Measurements from ENCODE around the gene FSTL4.
"Not testable (repeated sequence)": the region's sequence is repeated elsewhere in the genome, so short reads cannot be mapped to it uniquely, and the experiment has no call there.

The FSTL4 gene

DNA sequence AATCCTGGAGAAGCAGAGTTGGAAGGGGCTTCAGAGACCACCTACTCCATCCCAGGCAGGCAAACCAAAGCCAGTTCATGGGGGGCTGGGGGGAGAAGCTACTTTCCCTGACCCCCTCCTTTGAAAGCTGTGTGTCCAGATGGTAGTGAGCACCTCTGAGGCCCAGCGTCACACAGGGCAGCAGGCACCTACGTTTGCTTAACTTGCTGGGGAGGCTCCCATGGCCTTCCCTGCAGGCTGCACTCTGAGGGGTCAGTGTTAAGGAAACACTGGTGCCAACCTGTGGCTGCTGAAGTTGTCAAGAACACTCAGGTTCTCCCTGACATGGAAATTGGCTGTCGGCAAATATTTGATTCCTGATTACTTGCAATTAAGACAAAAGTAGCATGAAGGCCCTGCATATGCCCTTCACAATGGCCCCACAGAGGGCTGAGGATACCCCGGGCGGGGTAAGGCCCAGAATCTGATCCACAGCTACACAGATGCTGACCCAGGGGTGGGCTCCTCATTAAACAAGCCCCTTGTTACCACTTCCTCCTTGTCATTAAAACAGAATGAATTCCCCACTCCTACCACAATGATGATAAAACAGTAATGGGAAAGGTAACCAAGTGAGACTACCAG, 208.5 kb downstream of the FSTL4 start:
- no peak for DNase-seq (ENCODE audit: low spot score)

DNA sequence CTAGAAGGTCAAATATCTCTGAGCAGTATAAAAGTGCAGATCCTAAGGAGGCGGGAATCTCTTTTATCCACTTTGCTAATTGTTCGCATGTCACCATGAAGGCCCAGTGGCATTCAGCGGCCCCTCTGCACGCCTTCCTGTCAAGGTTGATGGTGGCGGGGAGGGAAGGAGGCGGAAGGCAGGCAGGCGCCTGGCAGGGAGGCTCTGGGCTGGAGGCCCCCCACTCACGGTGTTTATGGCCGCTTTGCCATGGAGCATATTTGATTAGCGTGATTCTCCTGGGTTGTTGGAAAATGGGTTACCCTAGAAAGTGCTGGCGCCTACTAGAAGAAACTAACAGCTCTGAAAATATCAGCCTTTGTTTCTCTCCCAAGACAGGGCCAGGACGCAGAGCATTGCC, 209.6 kb downstream of the FSTL4 start:
- DNase-seq (ENCODE audit: low spot score) = no peak

GRCh38 chr5:133401731-133402347, 210.5 kb downstream of the FSTL4 start:
- no peak for DNase-seq (ENCODE audit: low spot score)

DNA sequence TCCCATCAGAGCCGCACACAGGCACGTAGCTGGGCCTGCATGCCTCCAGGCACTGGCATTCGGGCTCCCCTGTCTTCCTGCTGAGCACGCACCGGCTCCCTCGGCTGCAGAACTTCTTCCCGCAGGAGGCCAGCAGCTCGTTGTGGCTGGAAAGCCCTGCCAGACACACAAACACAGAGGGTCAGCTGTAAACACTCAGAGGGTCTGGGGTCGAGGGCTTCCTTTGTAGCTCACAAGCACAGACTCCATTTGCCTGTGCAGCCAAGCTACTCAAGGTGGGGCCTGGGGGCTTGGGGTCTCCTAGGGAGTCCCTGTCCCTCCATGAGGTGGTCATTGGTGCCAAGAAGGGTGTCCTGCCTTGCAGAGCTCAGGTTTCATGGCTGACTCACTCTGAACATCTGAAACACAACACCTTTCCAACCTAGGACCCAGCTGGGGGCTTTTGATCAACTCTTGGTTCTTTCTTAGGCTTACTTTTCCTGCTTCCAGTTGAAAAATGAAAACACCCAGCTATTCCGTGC, 211.4 kb downstream of the FSTL4 start:
- no peak for DNase-seq (ENCODE audit: low spot score)

GRCh38 chr5:133400120-133400519, 212.2 kb downstream of the FSTL4 start:
- no peak for DNase-seq (ENCODE audit: low spot score)

DNA sequence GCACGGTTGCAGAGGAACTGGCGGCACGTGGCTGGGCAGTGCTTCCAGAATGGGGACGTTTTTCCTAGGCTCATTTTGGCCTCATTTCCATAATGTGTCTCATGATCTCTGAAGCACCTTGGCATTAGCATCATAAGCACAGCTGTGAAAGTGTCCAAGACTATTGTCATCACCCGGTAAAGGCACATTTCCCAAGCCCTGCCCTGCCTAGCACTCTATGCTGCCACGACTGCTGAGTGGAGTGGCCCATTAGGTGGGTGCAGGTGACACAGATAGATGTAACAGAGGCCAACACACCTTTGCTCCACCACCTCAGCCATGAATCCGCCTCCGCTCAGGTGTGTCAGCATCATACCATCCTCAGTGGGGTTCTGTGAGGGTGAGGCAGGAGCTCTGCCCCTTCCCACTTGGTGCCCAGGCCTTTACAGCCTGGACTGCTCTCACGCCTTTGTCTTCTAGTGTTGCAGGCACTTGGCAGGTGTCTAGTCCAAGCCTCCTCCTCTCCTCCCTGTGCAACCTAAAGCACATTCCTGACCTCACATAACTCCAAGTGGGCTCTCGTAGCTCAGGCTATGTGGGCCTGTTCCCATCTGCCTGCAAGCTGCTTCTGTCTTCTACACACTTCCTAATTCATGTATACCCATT, 213.0 kb downstream of the FSTL4 start:
- no peak for DNase-seq (ENCODE audit: low spot score)

- DNase-seq (ENCODE audit: low spot score) = no peak
These were observed 213.7 kb downstream of the FSTL4 start for GRCh38 chr5:133398646-133399101.

- no peak for DNase-seq (ENCODE audit: low spot score)
These were observed 214.2 kb downstream of the FSTL4 start for GRCh38 chr5:133397990-133398645.

- no peak for DNase-seq (ENCODE audit: low spot score)
These were observed 215.0 kb downstream of the FSTL4 start for GRCh38 chr5:133397348-133397747.

- peak; percentile 9 for DNase-seq (ENCODE audit: low spot score)
These were observed 215.5 kb downstream of the FSTL4 start for GRCh38 chr5:133396814-133397213.

GRCh38 chr5:133396187-133396741, 216.1 kb downstream of the FSTL4 start:
- no peak for DNase-seq (ENCODE audit: low spot score)

GRCh38 chr5:133395207-133395606, 217.1 kb downstream of the FSTL4 start:
- not testable (repeated sequence) for DNase-seq (ENCODE audit: low spot score)

GRCh38 chr5:133394477-133394817, 217.9 kb downstream of the FSTL4 start:
- DNase-seq (ENCODE audit: low spot score) = not testable (repeated sequence)

GRCh38 chr5:133393776-133394476, 218.4 kb downstream of the FSTL4 start:
- no peak for DNase-seq (ENCODE audit: low spot score)

- DNase-seq (ENCODE audit: low spot score) = no peak
These were observed 219.9 kb downstream of the FSTL4 start for GRCh38 chr5:133392448-133392847.

DNA sequence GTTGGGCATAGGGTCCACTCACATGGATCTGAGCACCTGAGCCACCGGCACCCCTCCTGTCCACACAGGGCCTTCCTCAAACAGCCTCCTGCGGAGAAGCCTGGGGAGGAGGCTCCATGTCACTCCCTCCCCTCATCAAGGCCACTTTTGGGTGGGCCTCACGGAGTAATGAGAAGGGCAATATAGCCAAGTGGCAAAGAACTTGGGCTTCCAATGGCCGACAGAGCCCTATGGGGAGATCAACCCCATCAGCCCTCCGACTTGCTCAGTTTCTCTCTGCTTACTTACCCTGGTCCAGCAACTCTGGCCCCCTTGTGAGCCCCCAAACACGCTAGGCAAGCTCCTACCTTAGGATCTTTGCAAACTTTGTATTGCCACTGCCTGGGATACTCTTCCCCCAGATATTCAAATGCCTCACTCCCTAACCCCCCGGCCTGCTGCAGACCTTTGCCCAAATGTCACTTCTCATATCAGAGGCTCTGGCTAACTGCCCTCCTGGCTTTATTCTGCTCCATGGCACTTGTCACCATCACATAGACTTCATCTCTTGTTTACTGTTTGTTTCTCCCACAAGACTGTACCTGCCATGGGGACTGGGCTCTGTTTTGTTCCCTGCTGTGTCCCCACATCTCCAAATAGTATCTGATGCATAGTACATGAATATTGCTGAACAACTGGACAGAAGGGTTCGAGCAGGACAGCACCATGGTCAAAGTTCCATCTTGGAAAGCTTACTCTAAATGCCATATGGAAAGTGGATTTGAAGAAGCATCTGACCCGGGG, 220.8 kb downstream of the FSTL4 start:
- DNase-seq (ENCODE audit: low spot score) = no peak

DNA sequence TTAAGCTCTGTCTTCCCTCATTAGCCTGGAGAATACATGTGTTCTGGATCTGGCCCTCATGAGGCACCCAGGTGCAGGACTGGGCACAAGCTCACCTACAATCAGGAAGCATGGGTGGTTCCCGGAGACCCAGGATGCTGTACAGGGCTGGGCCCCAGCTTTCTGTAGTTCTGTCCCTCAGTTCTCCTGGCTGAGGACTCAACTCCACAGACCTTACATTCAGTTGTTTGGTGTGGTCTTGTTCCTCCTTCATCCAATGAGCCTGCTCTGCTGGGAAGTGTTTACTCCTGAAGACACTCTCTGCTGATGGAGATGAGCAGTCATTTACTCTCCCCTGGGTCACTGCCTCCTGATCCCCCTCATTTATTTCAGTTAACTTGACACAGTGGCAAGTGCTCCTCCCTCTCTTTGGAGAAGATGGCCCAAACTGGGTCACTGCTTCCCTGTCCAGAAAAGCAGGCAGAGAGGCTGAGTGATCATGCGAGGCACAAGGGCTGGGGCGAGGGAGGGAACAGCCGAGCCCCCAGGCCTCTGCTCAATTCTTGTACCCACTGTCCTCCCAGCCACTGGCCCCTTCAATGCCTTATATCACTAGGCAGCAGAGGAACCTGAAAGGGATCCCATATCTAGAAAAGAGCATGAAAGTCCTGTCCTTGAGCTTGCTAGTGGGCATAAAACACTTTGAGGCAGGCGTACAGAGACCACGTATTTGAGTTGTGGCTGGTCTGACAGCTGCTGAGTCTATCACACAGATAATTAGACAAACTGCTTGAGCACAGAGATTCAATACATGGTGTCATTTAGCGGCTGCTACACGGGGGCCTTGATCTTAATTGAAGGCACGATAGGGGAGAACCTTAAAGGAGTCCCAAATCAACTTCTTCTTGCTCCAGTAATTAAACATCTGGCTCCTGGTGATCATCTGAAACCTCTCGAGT, 221.7 kb downstream of the FSTL4 start:
- DNase-seq (ENCODE audit: low spot score) = no peak

- no peak for DNase-seq (ENCODE audit: low spot score)
These were observed 223.2 kb downstream of the FSTL4 start for GRCh38 chr5:133389066-133389590.

GRCh38 chr5:133387621-133388020, 224.7 kb downstream of the FSTL4 start:
- DNase-seq (ENCODE audit: low spot score) = no peak

DNA sequence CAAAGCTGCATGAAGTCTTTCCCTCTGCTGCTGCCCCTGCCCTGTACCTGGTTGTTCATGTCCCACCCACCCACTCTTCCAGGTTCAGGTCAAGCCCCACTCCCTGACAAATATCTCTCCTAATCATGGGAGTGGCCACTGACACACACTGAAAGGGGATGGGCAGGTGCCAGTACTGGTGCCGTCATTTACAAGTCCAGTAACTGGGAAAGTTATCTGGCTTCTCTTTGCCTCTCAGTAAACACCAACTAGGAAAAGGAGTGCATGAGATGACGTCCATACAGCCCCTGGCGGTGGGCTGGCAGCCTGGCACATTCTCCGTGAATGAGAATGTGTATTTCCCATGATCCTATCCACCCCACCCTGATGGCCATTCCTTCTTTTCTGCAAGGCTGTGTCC, 225.2 kb downstream of the FSTL4 start:
- DNase-seq (ENCODE audit: low spot score) = no peak
